ENCODE data around the gene THOC1. TPM values are rescaled to one million over a fixed set of nuclear protein-coding genes. Genes with fewer than 3 reads are reported as not detected.
"Not testable (repeated sequence)": the region's sequence is repeated elsewhere in the genome, so short reads cannot be mapped to it uniquely, and the experiment has no call there.

Gene THOC1
- 25.7 TPM for polyA plus RNA-seq

DNA sequence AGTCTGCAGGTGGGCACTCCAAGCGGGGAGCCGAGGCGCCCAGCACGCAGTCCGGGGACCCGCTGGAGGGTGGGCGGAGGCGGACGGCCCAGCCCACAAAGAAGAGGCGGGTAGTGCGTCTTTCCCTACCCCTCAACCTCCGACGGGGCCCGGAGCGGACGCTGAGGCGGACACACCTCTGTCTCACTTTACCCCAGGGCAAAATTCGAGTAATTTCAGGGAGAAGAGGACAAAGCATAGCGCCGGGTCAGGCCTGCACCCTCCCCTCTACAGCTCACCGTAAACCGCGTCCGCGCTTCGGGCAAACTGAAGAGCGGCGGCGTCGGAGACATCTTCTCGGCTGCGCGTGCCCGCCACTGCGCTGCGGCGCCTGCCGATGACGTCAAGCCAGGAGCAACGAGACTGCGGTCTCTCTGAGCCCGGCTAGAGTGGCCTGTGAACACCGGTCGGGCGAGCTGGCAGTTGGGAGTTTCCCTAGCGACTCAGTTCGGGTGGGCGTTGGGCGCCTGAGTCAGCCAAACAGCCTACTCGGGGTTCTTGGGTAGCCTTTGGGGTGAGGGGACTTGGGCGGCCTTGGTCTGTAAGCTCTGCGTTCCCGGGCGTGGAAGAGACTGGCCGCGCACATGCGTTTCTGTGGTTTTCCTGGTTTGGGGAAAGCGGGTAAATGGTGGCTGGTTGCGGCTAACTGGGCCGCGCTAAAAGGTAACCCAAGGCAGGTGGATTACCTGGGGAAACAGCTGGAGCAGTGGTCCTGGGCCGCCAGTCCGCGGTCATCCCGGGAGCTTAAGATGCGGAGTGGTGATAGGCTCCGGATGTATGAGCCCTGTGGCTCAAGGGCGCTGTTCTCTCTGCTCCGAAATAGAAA is at the start of gene THOC1:
Gene THOC1, minus strand, starts transcription at position 360 of the 865 bp plus-strand sequence. Its CDS starts 28 bp downstream, at position 332.
- Mint-ChIP-seq H3K27ac (peak within 1 kb of the TSS; percentile 99 to 100 (median 99)), H3K27me3 (no peaks in the 10 kb centered on the region)

GRCh38 chr18:317618-318017 is 49.8 kb upstream of the THOC1 start:
- Mint-ChIP-seq H3K27ac (no peak overlapping the region), H3K9me3 (no peaks in the 10 kb centered on the region), H3K4me3 (no peak overlapping the region), H3K27me3 (peaks cover 6% of the 10 kb centered on the region), H3K36me3 (no peaks in the 10 kb centered on the region), H3K4me1 (no peaks in the 10 kb centered on the region)

More for the DNA sequence above, at the start of gene THOC1:
- Mint-ChIP-seq H3K36me3 (peaks cover 9% of the 10 kb centered on the region), H3K4me1 (peaks cover 19 to 24% (median 21%) of the 10 kb centered on the region in 3 donors), H3K4me3 (peak within 1 kb of the TSS; percentile 96 to 100 (median 100)), H3K9me3 (no peaks in the 10 kb centered on the region)

GRCh38 chr18:316393-316792 is 48.5 kb upstream of the THOC1 start:
- Mint-ChIP-seq H3K4me1 (no peaks in the 10 kb centered on the region), H3K4me3 (no peak overlapping the region), H3K9me3 (no peaks in the 10 kb centered on the region), H3K27me3 (peaks cover under 1% of the 10 kb centered on the region), H3K27ac (no peak overlapping the region), H3K36me3 (no peaks in the 10 kb centered on the region)

GRCh38 chr18:313931-314330 is 46.1 kb upstream of the THOC1 start:
- no peak overlapping the region for H3K27ac Mint-ChIP-seq
- H3K4me1 Mint-ChIP-seq: no peaks in the 10 kb centered on the region
- no peaks in the 10 kb centered on the region for H3K36me3 Mint-ChIP-seq
- H3K27me3 Mint-ChIP-seq: peaks cover 2% of the 10 kb centered on the region
- no peak overlapping the region for H3K4me3 Mint-ChIP-seq
- no peaks in the 10 kb centered on the region for H3K9me3 Mint-ChIP-seq

GRCh38 chr18:312415-312814 is 44.6 kb upstream of the THOC1 start:
- no peaks in the 10 kb centered on the region for H3K36me3 Mint-ChIP-seq
- H3K9me3 Mint-ChIP-seq: no peaks in the 10 kb centered on the region
- H3K4me1 Mint-ChIP-seq: no peaks in the 10 kb centered on the region
- peaks cover 10% of the 10 kb centered on the region for H3K27me3 Mint-ChIP-seq
- H3K27ac Mint-ChIP-seq: no peak overlapping the region
- H3K4me3 Mint-ChIP-seq: no peak overlapping the region

GRCh38 chr18:310042-310441 is 42.2 kb upstream of the THOC1 start:
- H3K4me3 Mint-ChIP-seq: no peak overlapping the region
- H3K9me3 Mint-ChIP-seq: no peaks in the 10 kb centered on the region
- H3K36me3 Mint-ChIP-seq: no peaks in the 10 kb centered on the region
- peaks cover 13% of the 10 kb centered on the region for H3K27me3 Mint-ChIP-seq
- H3K4me1 Mint-ChIP-seq: no peaks in the 10 kb centered on the region
- no peak overlapping the region for H3K27ac Mint-ChIP-seq

DNA sequence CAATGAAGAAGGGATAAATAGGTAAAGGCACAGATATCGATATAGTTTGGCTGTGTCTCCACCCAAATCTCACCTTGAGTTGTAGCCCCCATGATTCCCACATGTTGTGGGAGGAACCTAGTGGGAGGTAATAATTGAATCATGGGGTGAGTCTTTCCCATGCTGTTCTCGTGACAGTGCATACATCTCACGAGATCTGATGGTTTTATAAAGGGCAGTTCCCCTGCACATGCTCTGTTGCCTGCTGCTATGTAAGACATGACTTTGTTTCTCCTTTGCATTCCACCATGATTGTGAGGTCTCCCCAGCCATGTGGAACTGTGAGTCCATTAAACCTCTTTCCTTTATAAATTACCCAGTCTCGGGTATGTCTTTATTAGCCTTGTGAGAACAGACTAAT is 40.2 kb upstream of the THOC1 start:
- not testable (repeated sequence) for H3K36me3 Mint-ChIP-seq

GRCh38 chr18:306608-307255 is 38.9 kb upstream of the THOC1 start:
- Mint-ChIP-seq H3K9me3 (no peaks in the 10 kb centered on the region), H3K4me3 (no peak overlapping the region), H3K27ac (no peak overlapping the region), H3K27me3 (peaks cover 15% of the 10 kb centered on the region), H3K36me3 (no peaks in the 10 kb centered on the region), H3K4me1 (no peaks in the 10 kb centered on the region)

More for the DNA sequence above, 40.2 kb upstream of the THOC1 start:
- peaks cover 15% of the 10 kb centered on the region for H3K27me3 Mint-ChIP-seq
- H3K27ac Mint-ChIP-seq, H3K4me1 Mint-ChIP-seq, H3K9me3 Mint-ChIP-seq, H3K4me3 Mint-ChIP-seq: not testable (repeated sequence)

DNA sequence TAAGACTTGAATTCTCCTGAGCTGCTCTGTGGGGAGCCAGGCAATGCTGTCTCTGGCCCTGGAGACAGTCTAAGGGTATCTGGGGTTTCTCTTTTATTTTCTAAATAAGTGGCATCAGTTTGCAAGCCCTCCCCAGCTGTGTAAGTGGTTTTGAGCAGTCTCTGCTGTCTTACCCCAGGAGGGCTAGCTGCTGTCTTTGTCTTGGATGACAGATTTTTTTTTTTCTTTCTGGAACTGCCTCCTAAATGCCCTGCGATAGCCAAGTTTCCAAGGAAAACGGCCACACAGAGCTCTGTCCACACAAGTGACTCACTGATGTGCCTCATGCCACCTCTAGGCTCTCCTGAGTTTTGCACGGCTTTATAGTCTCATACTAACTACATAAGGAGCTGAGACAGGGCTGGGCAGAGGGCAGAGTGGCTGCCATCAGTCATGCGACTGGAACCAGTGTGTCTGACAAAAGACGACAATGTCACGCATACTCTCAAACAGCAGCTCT is 37.2 kb upstream of the THOC1 start:
- Mint-ChIP-seq H3K36me3 (no peaks in the 10 kb centered on the region), H3K9me3 (peaks cover 0 to 3% (median 3%) of the 10 kb centered on the region in 3 donors), H3K4me3 (no peak overlapping the region), H3K4me1 (no peaks in the 10 kb centered on the region), H3K27ac (no peak overlapping the region), H3K27me3 (peaks cover 13% of the 10 kb centered on the region)

DNA sequence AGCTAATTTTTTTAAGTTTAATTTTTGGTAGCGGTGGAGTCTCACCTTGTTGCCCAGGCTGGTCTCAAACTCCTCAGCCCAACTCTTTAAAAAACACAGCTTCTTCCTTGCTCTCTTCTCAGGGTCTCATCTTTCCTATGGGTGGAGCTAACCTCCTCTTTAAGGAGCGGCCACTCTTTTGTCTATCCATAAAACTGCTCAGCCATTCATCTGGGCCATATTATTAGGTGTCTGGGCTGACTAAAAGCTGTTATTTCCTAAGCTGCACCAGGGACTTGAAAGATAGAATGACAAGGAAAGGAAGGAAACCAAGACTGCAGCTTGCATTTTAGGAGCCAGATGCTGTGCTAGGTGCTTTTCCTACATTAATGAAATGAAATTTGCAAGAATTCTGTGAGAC is 35.8 kb upstream of the THOC1 start:
- Mint-ChIP-seq H3K27me3 (peaks cover 11% of the 10 kb centered on the region), H3K27ac (no peak overlapping the region), H3K4me3 (no peak overlapping the region), H3K4me1 (no peaks in the 10 kb centered on the region), H3K36me3 (no peaks in the 10 kb centered on the region), H3K9me3 (peaks cover 0 to 3% (median 3%) of the 10 kb centered on the region in 3 donors)

DNA sequence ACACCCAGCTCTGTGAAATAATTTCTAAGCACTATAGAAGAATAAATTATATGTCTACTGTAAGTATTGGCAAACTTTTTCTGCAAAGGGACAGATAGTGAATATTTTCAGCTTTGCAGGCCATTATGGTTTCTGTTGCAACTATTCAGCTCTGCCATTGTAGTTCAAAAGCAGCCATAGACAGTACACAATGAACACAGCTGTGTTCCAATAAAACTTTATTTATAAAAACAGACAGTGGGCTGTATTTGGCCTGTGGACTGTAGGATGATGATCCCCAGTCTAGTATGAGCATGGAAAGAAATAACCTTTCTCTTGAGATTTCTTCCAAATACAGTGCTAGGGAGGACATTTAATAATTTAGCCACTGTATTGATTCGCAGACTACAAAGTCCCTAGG is 35.2 kb upstream of the THOC1 start:
- Mint-ChIP-seq H3K36me3 (no peaks in the 10 kb centered on the region), H3K9me3 (peaks cover 0 to 3% (median 3%) of the 10 kb centered on the region in 3 donors), H3K4me3 (no peak overlapping the region), H3K27me3 (peaks cover 7% of the 10 kb centered on the region), H3K4me1 (no peaks in the 10 kb centered on the region), H3K27ac (no peak overlapping the region)

DNA sequence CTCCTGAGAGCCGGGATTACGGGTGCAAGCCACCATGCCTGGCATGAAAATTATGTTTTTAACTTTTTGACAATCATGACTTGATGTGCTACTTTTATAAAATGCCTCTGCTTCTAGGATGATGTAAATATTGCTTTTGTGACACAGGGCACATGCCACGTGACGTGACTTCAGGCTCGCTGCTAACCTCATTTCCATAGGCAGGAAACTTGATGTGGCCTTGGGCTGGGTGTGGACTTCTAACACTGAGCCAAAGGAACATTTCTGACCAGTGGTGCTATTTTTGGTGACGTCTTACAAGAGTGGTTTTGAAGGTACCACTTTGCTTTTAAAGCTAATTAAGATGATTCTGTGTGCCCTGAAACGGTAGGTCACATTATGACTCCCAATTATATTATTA is 34.2 kb upstream of the THOC1 start:
- H3K9me3 Mint-ChIP-seq: peaks cover 0 to 3% (median 3%) of the 10 kb centered on the region in 3 donors
- H3K4me3 Mint-ChIP-seq: no peak overlapping the region
- no peaks in the 10 kb centered on the region for H3K4me1 Mint-ChIP-seq
- H3K27ac Mint-ChIP-seq: no peak overlapping the region
- H3K27me3 Mint-ChIP-seq: peaks cover 5% of the 10 kb centered on the region
- no peaks in the 10 kb centered on the region for H3K36me3 Mint-ChIP-seq

- H3K27ac Mint-ChIP-seq: no peak overlapping the region
- no peaks in the 10 kb centered on the region for H3K36me3 Mint-ChIP-seq
- no peak overlapping the region for H3K4me3 Mint-ChIP-seq
Measured at GRCh38 chr18:297936-298335, 30.1 kb upstream of the THOC1 start.

GRCh38 chr18:295756-296490 is 28.1 kb upstream of the THOC1 start:
- Mint-ChIP-seq H3K4me3 (no peak overlapping the region), H3K27me3 (peaks cover 4% of the 10 kb centered on the region)

More at GRCh38 chr18:297936-298335, 30.1 kb upstream of the THOC1 start:
- H3K4me1 Mint-ChIP-seq: no peaks in the 10 kb centered on the region
- H3K27me3 Mint-ChIP-seq: no peaks in the 10 kb centered on the region
- peaks cover 0 to 12% (median 3%) of the 10 kb centered on the region in 3 donors for H3K9me3 Mint-ChIP-seq

GRCh38 chr18:294566-294965 is 26.7 kb upstream of the THOC1 start:
- H3K9me3 Mint-ChIP-seq: peaks cover 0 to 8% (median 0%) of the 10 kb centered on the region in 3 donors
- no peaks in the 10 kb centered on the region for H3K36me3 Mint-ChIP-seq
- no peaks in the 10 kb centered on the region for H3K4me1 Mint-ChIP-seq
- H3K4me3 Mint-ChIP-seq: no peak overlapping the region
- H3K27me3 Mint-ChIP-seq: peaks cover 4% of the 10 kb centered on the region
- H3K27ac Mint-ChIP-seq: no peak overlapping the region

More at GRCh38 chr18:295756-296490, 28.1 kb upstream of the THOC1 start:
- no peaks in the 10 kb centered on the region for H3K36me3 Mint-ChIP-seq
- H3K9me3 Mint-ChIP-seq: peaks cover 0 to 8% (median 3%) of the 10 kb centered on the region in 3 donors
- no peak overlapping the region for H3K27ac Mint-ChIP-seq
- no peaks in the 10 kb centered on the region for H3K4me1 Mint-ChIP-seq
